ENCODE data around the gene DHRSX. TPM values are rescaled to one million over a fixed set of nuclear protein-coding genes. Genes with fewer than 3 reads are reported as not detected.
"Not testable (repeated sequence)": the region's sequence is repeated elsewhere in the genome, so short reads cannot be mapped to it uniquely, and the experiment has no call there.

The DHRSX gene
- total RNA-seq, 1 donor from 2014 or later: 34.2 TPM

- Mint-ChIP-seq H3K36me3 (no peaks in the 10 kb centered on the region), H3K27me3 (no peaks in the 10 kb centered on the region), H3K27ac (peak overlapping the region; percentile 10)
Measured at GRCh38 chrX:2538031-2538757, 37.4 kb upstream of the DHRSX start.

GRCh38 chrX:2536974-2537373 is 36.2 kb upstream of the DHRSX start:
- TF ChIP-seq CTCF (conservative IDR thresholded peaks at IDR 0.05): no peak
- Mint-ChIP-seq H3K4me1 (ENCODE audit: unreplicated experiment) (peaks cover 19% of the 10 kb centered on the region), H3K27me3 (no peaks in the 10 kb centered on the region), H3K9me3 (no peaks in the 10 kb centered on the region), H3K27ac (no peak overlapping the region), H3K4me3 (no peak overlapping the region), H3K36me3 (no peaks in the 10 kb centered on the region)
- DNase-seq (ENCODE audit: extremely low spot score, unreplicated experiment): no peak

More at GRCh38 chrX:2538031-2538757, 37.4 kb upstream of the DHRSX start:
- Mint-ChIP-seq H3K4me3 (peak overlapping the region; percentile 24), H3K4me1 (ENCODE audit: unreplicated experiment) (peaks cover 19% of the 10 kb centered on the region), H3K9me3 (no peaks in the 10 kb centered on the region)
- TF ChIP-seq CTCF (conservative IDR thresholded peaks at IDR 0.05): no peak
- no peak for DNase-seq (ENCODE audit: extremely low spot score, unreplicated experiment)

DNA sequence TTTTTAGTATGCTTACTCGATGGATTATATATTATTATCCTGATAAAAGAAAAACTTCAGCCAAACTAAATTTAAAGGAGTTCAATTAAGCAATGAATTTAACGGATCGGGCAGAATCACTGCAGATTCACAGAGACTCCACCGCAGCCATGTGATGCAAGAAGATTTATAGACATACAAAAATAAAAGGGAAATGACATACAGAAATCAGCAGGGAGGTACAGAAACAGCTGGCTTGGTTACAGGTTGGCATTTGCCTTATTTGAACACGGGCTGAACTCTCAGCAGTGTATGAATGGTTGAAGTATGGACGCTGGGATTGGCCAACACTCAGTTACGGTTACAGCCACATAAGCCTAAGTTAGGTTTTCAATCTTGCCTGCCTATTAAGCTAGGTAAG is 35.4 kb upstream of the DHRSX start:
- H3K27me3 Mint-ChIP-seq: no peaks in the 10 kb centered on the region
- H3K9me3 Mint-ChIP-seq: no peaks in the 10 kb centered on the region
- no peaks in the 10 kb centered on the region for H3K36me3 Mint-ChIP-seq
- no peak for TF ChIP-seq CTCF (conservative IDR thresholded peaks at IDR 0.05)
- H3K27ac Mint-ChIP-seq: no peak overlapping the region
- H3K4me3 Mint-ChIP-seq: no peak overlapping the region
- H3K4me1 Mint-ChIP-seq (ENCODE audit: unreplicated experiment): peaks cover 19% of the 10 kb centered on the region
- no peak for DNase-seq (ENCODE audit: extremely low spot score, unreplicated experiment)

DNA sequence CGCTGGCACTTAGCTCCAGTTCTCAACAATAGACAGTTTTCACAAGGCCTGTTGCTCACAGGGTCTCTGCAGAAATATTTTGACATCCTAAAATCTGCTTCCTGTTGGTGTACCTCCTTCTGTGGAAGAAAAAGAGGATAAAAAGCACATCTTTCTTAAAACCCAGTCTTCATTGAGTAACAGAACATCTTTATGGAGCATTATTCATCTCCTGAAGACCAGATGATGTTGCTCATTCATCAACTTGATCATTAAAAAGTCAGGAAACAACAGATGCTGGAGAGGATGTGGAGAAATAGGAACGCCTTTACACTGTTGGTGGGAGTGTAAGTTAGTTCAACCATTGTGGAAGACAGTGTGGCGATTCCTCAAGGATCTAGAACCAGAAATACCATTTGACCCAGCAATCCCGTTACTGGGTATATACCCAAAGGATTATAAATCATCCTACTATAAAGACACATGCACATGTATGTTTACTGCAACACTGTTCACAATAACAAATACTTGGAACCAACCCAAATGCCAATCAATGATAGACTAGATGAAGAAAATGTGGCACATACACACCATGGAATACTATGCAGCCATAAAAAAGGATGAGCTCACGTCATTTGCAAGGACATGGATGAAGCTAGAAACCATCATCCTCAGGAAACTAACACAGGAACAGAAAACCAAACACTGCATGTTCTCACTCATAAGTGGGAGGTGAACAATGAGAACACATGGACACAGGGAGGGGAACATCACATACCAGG is 33.7 kb upstream of the DHRSX start:
- not testable (repeated sequence) for H3K4me3 Mint-ChIP-seq; H3K9me3 Mint-ChIP-seq; H3K36me3 Mint-ChIP-seq; H3K27me3 Mint-ChIP-seq; H3K27ac Mint-ChIP-seq; DNase-seq (ENCODE audit: extremely low spot score, unreplicated experiment)
- H3K4me1 Mint-ChIP-seq (ENCODE audit: unreplicated experiment): peaks cover 19% of the 10 kb centered on the region

- Mint-ChIP-seq H3K36me3 (no peaks in the 10 kb centered on the region), H3K27me3 (no peaks in the 10 kb centered on the region), H3K4me3 (peak overlapping the region; percentile 27), H3K4me1 (ENCODE audit: unreplicated experiment) (peaks cover 19% of the 10 kb centered on the region), H3K9me3 (no peaks in the 10 kb centered on the region), H3K27ac (peak overlapping the region; percentile 72)
- no peak for DNase-seq (ENCODE audit: extremely low spot score, unreplicated experiment)
- TF ChIP-seq CTCF (conservative IDR thresholded peaks at IDR 0.05): no peak
Measured at GRCh38 chrX:2533424-2533823, 32.6 kb upstream of the DHRSX start.

DNA sequence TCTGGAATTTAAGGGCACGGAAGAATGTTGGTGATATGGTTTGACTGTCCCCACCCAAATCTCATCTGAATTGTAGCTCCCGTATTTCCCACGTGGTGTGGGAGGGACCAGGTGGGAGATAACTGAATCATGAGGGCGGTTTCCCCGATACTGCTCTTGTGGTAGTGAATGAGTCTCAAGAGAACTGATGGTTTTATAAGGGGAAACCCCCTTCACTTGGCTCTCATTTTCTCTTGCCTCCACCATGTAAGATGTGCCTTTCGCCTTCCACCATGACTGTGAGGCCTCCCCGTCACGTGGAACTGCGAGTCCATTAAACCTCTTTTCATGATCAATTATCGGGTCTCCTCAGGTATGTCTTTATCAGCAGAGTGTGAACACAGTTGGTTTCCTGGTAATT is 25.6 kb upstream of the DHRSX start:
- Mint-ChIP-seq H3K36me3 (no peaks in the 10 kb centered on the region), H3K27me3 (no peaks in the 10 kb centered on the region), H3K4me1 (ENCODE audit: unreplicated experiment) (no peaks in the 10 kb centered on the region), H3K4me3 (no peak overlapping the region), H3K9me3 (no peaks in the 10 kb centered on the region), H3K27ac (no peak overlapping the region)
- DNase-seq (ENCODE audit: extremely low spot score, unreplicated experiment): no peak
- no peak for TF ChIP-seq CTCF (conservative IDR thresholded peaks at IDR 0.05)
